ENCODE results near the gene SCN5A. TPM values are rescaled to one million over a fixed set of nuclear protein-coding genes. Genes with fewer than 3 reads are reported as not detected.

SCN5A gene
- total and polyA plus RNA-seq, 2 of the 4 experiments (the other 2 are of a cell fraction), result 1.9 to 2.0 TPM

DNA sequence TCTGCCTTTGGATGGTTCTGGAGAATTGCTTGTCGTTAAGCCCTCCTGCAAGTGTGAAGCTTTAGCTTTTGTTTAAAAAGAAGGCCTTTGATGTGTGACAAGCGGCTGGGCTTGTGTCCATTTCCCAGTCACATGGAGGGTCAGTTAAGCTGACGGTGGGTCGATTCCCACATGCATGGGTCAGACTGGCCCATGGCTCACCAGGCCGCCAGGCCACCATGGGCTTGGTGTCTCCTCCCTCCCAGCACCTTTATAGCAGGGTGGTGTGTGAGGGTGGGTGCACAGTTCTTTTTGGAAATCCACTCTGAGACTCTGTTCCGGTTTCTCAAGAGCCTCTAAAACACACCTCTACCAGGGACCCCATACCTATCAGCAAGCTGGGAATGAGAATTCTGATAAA is 67.2 kb downstream of the SCN5A start:
- Histone ChIP-seq H2AK5ac (ENCODE audit: low read depth, low read length) (no peak overlapping the region), H3K4ac (ENCODE audit: low read depth, low read length) (no peak overlapping the region), H3K9me1 (ENCODE audit: insufficient read depth, low read length) (no peaks in the 10 kb centered on the region; the same call in 1 of the 2 replicates), H2BK5ac (ENCODE audit: low read depth, low read length, poor library complexity, severe bottlenecking) (no peak overlapping the region), H3K4me2 (ENCODE audit: low read depth, low read length) (no peak overlapping the region), H3K4me1 (ENCODE audit: control insufficient read depth, insufficient read depth, low read length) (no peaks in the 10 kb centered on the region), H3K9ac (ENCODE audit: low read depth, low read length) (no peak overlapping the region), H2BK15ac (ENCODE audit: low read depth, low read length) (no peak overlapping the region), H3K79me1 (ENCODE audit: low read depth in 1 of 2, low read length in 2 of 2) (no peaks in the 10 kb centered on the region), H4K8ac (ENCODE audit: low read depth in 2 of 2, low read length in 2 of 2) (no peak overlapping the region), H4K91ac (ENCODE audit: insufficient read depth, low read depth, low read length) (no peak overlapping the region), H2AK9ac (replicated peaks; ENCODE audit: low read depth, low read length, poor library complexity) (no peak overlapping the region), H3K27me3 (ENCODE audit: control insufficient read depth, insufficient read depth, low read length) (no peaks in the 10 kb centered on the region), H3K18ac (ENCODE audit: low read depth, low read length) (no peak overlapping the region), H3K9me3 (ENCODE audit: control insufficient read depth, insufficient read depth, low read length) (no peaks in the 10 kb centered on the region), H2AFZ (replicated peaks; ENCODE audit: low read length, poor library complexity) (no peak overlapping the region), H3K14ac (replicated peaks; ENCODE audit: low read depth, low read length) (no peak overlapping the region), H3K56ac (ENCODE audit: extremely low read depth, insufficient read depth, low read length) (no peak overlapping the region), H3K4me3 (ENCODE audit: insufficient read depth, low read depth, low read length) (no peak overlapping the region), H3K27ac (ENCODE audit: insufficient read depth, low read length) (no peak overlapping the region), H4K20me1 (ENCODE audit: insufficient read depth, low read length) (no peaks in the 10 kb centered on the region), H2BK120ac (ENCODE audit: low read depth, low read length) (no peak overlapping the region), H4K5ac (ENCODE audit: low read depth, low read length) (no peak overlapping the region), H3K36me3 (ENCODE audit: control insufficient read depth, insufficient read depth, low read length) (no peaks in the 10 kb centered on the region), H2BK20ac (ENCODE audit: low read depth, low read length) (no peak overlapping the region), H3K23ac (ENCODE audit: low read depth, low read length) (no peak overlapping the region)
- intact Hi-C loops (cut with micrococcal nuclease) (no loop called here), dilution Hi-C loops (cut with HindIII; ENCODE audit: low sequenced_read_pairs, unreplicated experiment) (no loop called here), in situ Hi-C loops (cut with MboI; ENCODE audit: low sequenced_read_pairs) (no loop called here)
- no peak for ATAC-seq (ENCODE audit: low read depth)
- no TSS peak for BruUV-seq (replicated peaks)
- ChIA-PET CTCF (no interaction called here), POLR2A (ENCODE audit: unreplicated experiment) (no interaction called here)
- no peak for TF ChIP-seq RCOR1 (IDR thresholded peaks at IDR 0.05; ENCODE audit: insufficient replicate concordance, low read length)
- TF ChIP-seq, protein P1, sequence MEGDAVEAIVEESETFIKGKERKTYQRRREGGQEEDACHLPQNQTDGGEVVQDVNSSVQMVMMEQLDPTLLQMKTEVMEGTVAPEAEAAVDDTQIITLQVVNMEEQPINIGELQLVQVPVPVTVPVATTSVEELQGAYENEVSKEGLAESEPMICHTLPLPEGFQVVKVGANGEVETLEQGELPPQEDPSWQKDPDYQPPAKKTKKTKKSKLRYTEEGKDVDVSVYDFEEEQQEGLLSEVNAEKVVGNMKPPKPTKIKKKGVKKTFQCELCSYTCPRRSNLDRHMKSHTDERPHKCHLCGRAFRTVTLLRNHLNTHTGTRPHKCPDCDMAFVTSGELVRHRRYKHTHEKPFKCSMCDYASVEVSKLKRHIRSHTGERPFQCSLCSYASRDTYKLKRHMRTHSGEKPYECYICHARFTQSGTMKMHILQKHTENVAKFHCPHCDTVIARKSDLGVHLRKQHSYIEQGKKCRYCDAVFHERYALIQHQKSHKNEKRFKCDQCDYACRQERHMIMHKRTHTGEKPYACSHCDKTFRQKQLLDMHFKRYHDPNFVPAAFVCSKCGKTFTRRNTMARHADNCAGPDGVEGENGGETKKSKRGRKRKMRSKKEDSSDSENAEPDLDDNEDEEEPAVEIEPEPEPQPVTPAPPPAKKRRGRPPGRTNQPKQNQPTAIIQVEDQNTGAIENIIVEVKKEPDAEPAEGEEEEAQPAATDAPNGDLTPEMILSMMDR (conservative IDR thresholded peaks at IDR 0.05; ENCODE audit: low read depth, low read length), result no peak
- TF ChIP-seq ELK1 (IDR thresholded peaks at IDR 0.05; ENCODE audit: borderline replicate concordance, low read depth, low read length), result no peak
- no peak for TF ChIP-seq FOS (IDR thresholded peaks at IDR 0.05; ENCODE audit: low read depth, low read length)
- TF ChIP-seq USF2 (IDR thresholded peaks at IDR 0.05; ENCODE audit: low read depth, low read length), result no peak
- TF ChIP-seq MAZ (IDR thresholded peaks at IDR 0.05; ENCODE audit: borderline replicate concordance, low read depth, low read length), result no peak
- TF ChIP-seq NFE2L2 (IDR thresholded peaks at IDR 0.05; ENCODE audit: low read depth, low read length), result no peak
- TF ChIP-seq RAD21 (IDR thresholded peaks at IDR 0.05; ENCODE audit: low read length), result no peak
- no peak for TF ChIP-seq MAFK (IDR thresholded peaks at IDR 0.05; ENCODE audit: low read depth, low read length)
- TF ChIP-seq MXI1 (IDR thresholded peaks at IDR 0.05; ENCODE audit: borderline replicate concordance, low read depth, low read length), result no peak
- DNase-seq, result no peak
- no CpG with 5 or more reads among the region's 6 CpGs for WGBS, 2 experiments (ENCODE audit: extremely low coverage in 2 of 2, insufficient read length in 1 of 2)

Data from IMR-90 (cell line).